NCI-H128 (cell line): ENCODE data around the gene PUS7L.

Experiments used
- DNase-seq: peaks from one replicate; lab custom pipeline; 2025; ENCODE audit not compliant: unreplicated experiment; lab: John Stamatoyannopoulos, UW

PUS7L gene

GRCh38 chr12:43675048-43675904, 83.3 kb downstream of the PUS7L start:
- DNase-seq = no peak

- no peak for DNase-seq
These were observed 89.2 kb downstream of the PUS7L start for GRCh38 chr12:43669373-43669772.
